GM12878 (cell line): ENCODE results near the gene RIPOR3. TPM values are rescaled to one million over a fixed set of nuclear protein-coding genes. Genes with fewer than 3 reads are reported as not detected.
A peak's percentile ranks its signal among the peaks of the same experiment; 100 is the strongest.

Experiments
- ATAC-seq: fragments of 200-7000 bp; cut with Tn5 transposase; 3 replicates; pipeline ENCODE4 v1.9.1; 2020; ENCODE audit warnings: mild to moderate bottlenecking, moderate library complexity
- BruUV-seq: library from RNA; stranded (reverse); fragments of 400-500 nt; replicated peaks from 2 replicates; lab custom pipeline; 2021; lab: Mats Ljungman, UMichigan
- CTCF ChIA-PET: fragments of 300-600 bp; sonication (Branson Sonifier 250); formaldehyde crosslinking; extraction: SDS; loops from one replicate; lab custom pipeline; 2021; ENCODE audit warnings: inconsistent platforms; lab: Yijun Ruan, JAX
- POLR2A ChIA-PET: fragments of 350-600 bp; formaldehyde crosslinking; extraction: SDS; loops from one replicate; lab custom pipeline; 2021; ENCODE audit warnings: inconsistent platforms; lab: Charles Lee
- RAD21 ChIA-PET: fragments of 300-600 bp; sonication (Branson Sonifier 250); formaldehyde crosslinking; loops from one replicate; lab custom pipeline; 2023; ENCODE audit warnings: antibody characterized with exemption; ENCODE audit not compliant: unreplicated experiment; lab: Charles Lee
- SMC1A ChIA-PET: fragments of 300-600 bp; sonication (Branson Sonifier 250); formaldehyde crosslinking; loops from one replicate; lab custom pipeline; 2023; ENCODE audit not compliant: unreplicated experiment, uncharacterized antibody; lab: Charles Lee
- DNase-seq: peaks from one replicate; pipeline ENCODE4 v3.0.0-alpha.2; 2011; ENCODE audit warnings: low read depth, low spot score
- FAIRE-seq: peaks from 3 replicates; lab custom pipeline; 2011; peaks lifted over from hg19 to GRCh38; lab: Jason Lieb, UNC
- H2AFZ ChIP-seq: 2 replicates; pipeline ENCODE4 v1.6.0; 2011; ENCODE audit warnings: low read depth, low read length, control low read depth; ENCODE audit not compliant: control insufficient read depth
- H3K27ac ChIP-seq: 2 replicates; pipeline ENCODE4 v1.5.1; 2011; ENCODE audit warnings: control low read depth; ENCODE audit not compliant: control insufficient read depth, insufficient read depth
- H3K27me3 ChIP-seq, 2 experiments: replicated peaks in 1 of 2; 2 replicates each; pipeline versions ENCODE4 v1.6.0 to v1.6.1; 2011; ENCODE audit warnings: low read length in 1 of 2; ENCODE audit not compliant: control insufficient read depth in 2 of 2, insufficient read depth in 2 of 2
- H3K36me3 ChIP-seq, 2 experiments: 2 replicates each; pipeline ENCODE4 v1.5.1; 2011; ENCODE audit warnings: low read length in 1 of 2; ENCODE audit not compliant: control insufficient read depth in 2 of 2, insufficient read depth in 2 of 2
- H3K4me1 ChIP-seq: 2 replicates; pipeline ENCODE4 v1.6.1; 2011; ENCODE audit warnings: mild to moderate bottlenecking, low read length, moderate library complexity, mixed read lengths; ENCODE audit not compliant: control insufficient read depth, insufficient read depth
- H3K4me2 ChIP-seq: 2 replicates; pipeline ENCODE4 v1.6.0; 2011; ENCODE audit warnings: control low read depth; ENCODE audit not compliant: control insufficient read depth, insufficient read depth
- H3K4me3 ChIP-seq: fragments of 200-600 bp; sonication (generic); 2 replicates; pipeline ENCODE4 v1.5.1; 2016
- H3K79me2 ChIP-seq: 2 replicates; pipeline ENCODE4 v1.6.0; 2011; ENCODE audit warnings: low read length; ENCODE audit not compliant: control insufficient read depth, insufficient read depth
- H3K9ac ChIP-seq: 2 replicates; pipeline ENCODE4 v1.8.0; 2011; ENCODE audit warnings: low read length, control low read depth, mixed read lengths; ENCODE audit not compliant: control insufficient read depth, insufficient read depth
- H3K9me3 ChIP-seq: replicated peaks from 3 replicates; pipeline ENCODE4 v1.5.1; 2011; ENCODE audit warnings: mild to moderate bottlenecking, low read length; ENCODE audit not compliant: control insufficient read depth, insufficient read depth
- H4K20me1 ChIP-seq: 2 replicates; pipeline ENCODE4 v1.6.0; 2011; ENCODE audit not compliant: control insufficient read depth, insufficient read depth
- CTCF ChIP-seq, 3 experiments: IDR thresholded peaks in 2 of 3; conservative IDR thresholded peaks in 1 of 3; 2 replicates each; pipeline ENCODE4 v1.5.1; 2011; ENCODE audit warnings: low read depth in 3 of 3, low read length in 3 of 3, mild to moderate bottlenecking in 3 of 3, control low read depth in 2 of 3, moderate library complexity in 2 of 3, inconsistent platforms in 1 of 3, mixed read lengths in 1 of 3; ENCODE audit not compliant: control insufficient read depth in 2 of 3, insufficient read depth in 1 of 3; ENCODE audit errors: extremely low read depth in 1 of 3
- EZH2 ChIP-seq: IDR thresholded peaks from 2 replicates; pipeline ENCODE4 v1.6.1; 2012; ENCODE audit warnings: low read depth, mild to moderate bottlenecking, control low read depth, inconsistent platforms, low read length, borderline replicate concordance; ENCODE audit not compliant: control insufficient read depth
- IKZF2 ChIP-seq, 2 experiments: fragments of 450-650 bp; IDR thresholded peaks; 2 replicates each; pipeline ENCODE4 v1.6.1; 2017; ENCODE audit warnings: mild to moderate bottlenecking in 2 of 2, moderate library complexity in 2 of 2
- IRF3 ChIP-seq: fragments of 450-650 bp; IDR thresholded peaks from 2 replicates; pipeline ENCODE4 v1.6.1; 2014; ENCODE audit warnings: mild to moderate bottlenecking
- NBN ChIP-seq: fragments of 450-650 bp; IDR thresholded peaks from 2 replicates; pipeline ENCODE4 v1.6.1; 2016
- NFYA ChIP-seq: IDR thresholded peaks from 2 replicates; pipeline ENCODE4 v1.6.1; 2011; ENCODE audit warnings: low read depth, mild to moderate bottlenecking, low read length, improper control_type of control experiment, borderline replicate concordance
- NR2C1 ChIP-seq: fragments of 450-650 bp; IDR thresholded peaks from 2 replicates; pipeline ENCODE4 v1.6.1; 2017; ENCODE audit warnings: antibody characterized with exemption, mild to moderate bottlenecking, moderate library complexity
- POLR2AphosphoS2 ChIP-seq: IDR thresholded peaks from 2 replicates; pipeline ENCODE4 v1.6.1; 2011; ENCODE audit warnings: low read depth, mild to moderate bottlenecking, low read length, improper control_type of control experiment, moderate library complexity
- RAD21 ChIP-seq: IDR thresholded peaks from 2 replicates; pipeline ENCODE4 v1.6.1; 2011; ENCODE audit warnings: mild to moderate bottlenecking, low read depth, low read length, moderate library complexity; ENCODE audit not compliant: insufficient read depth
- RCOR1 ChIP-seq: conservative IDR thresholded peaks from 2 replicates; pipeline ENCODE4 v1.6.1; 2012; ENCODE audit warnings: low read depth, low read length, improper control_type of control experiment
- TBL1XR1 ChIP-seq: IDR thresholded peaks from 2 replicates; pipeline ENCODE4 v1.6.1; 2012; ENCODE audit warnings: low read depth, low read length, improper control_type of control experiment
- ZNF274 ChIP-seq: IDR thresholded peaks from one replicate; pipeline ENCODE4 v1.8.0; 2011; ENCODE audit not compliant: insufficient read length, insufficient read depth
- ZNF384 ChIP-seq: IDR thresholded peaks from 2 replicates; pipeline ENCODE4 v1.6.1; 2012; ENCODE audit warnings: low read depth, mild to moderate bottlenecking, low read length, improper control_type of control experiment, borderline replicate concordance
- ZNF622 ChIP-seq: fragments of 450-650 bp; IDR thresholded peaks from 2 replicates; pipeline ENCODE4 v1.6.1; 2017; ENCODE audit warnings: mild to moderate bottlenecking, inconsistent platforms
- WGBS: methylation state at CpG from one replicate; pipeline ENCODE4 v1.1.6; 2016; ENCODE audit warnings: low lambda C conversion rate; ENCODE audit not compliant: insufficient replicate concordance, insufficient coverage; ENCODE audit errors: missing lambda C conversion rate; 5-methylcytosine and 5-hydroxymethylcytosine counted together
- in situ Hi-C: fragments of 300-500 bp; cut with MboI; formaldehyde crosslinking; loops from 9 replicates; pipeline ENCODE4 v1.14.3; 2018; ENCODE audit warnings: mixed read lengths
- intact Hi-C: fragments of 100-400 bp; cut with micrococcal nuclease; formaldehyde crosslinking; loops from one replicate; pipeline ENCODE4 v1.14.2; 2022; ENCODE audit not compliant: unreplicated experiment
- polyA plus RNA-seq, 11 experiments: library from polyadenylated mRNA; depleted of rRNA in 4 of 11; unstranded in 6 of 11; stranded (reverse) in 5 of 11; fragments of >200 nt; fragmentation: Nextera tagmentation in 4 of 11; fragmentation: Illumina TruSeq in 1 of 11; extraction: Ambion mirVana in 4 of 11; extraction: Trizol in 1 of 11; gene quantifications; 1 replicate in 1 of 11; 2 replicates in 10 of 11; pipeline versions ENCODE4 v1.2.1 to v1.2.3, GENCODE V29; 2011 to 2016; ENCODE audit warnings: inconsistent platforms in 2 of 11, missing spikeins in 2 of 11, low read depth in 1 of 11
- total RNA-seq, 4 experiments: library from RNA; depleted of rRNA in 3 of 4; stranded (reverse); fragments of >200 nt in 3 of 4; fragmentation: Illumina TruSeq in 1 of 4; extraction: Trizol in 1 of 4; gene quantifications; 2 replicates each; pipeline versions ENCODE4 v1.2.1 to v1.2.3, GENCODE V29; 2013 to 2021

RIPOR3 gene
- total and polyA plus RNA-seq, 10 of the 15 experiments (the other 5 are each of a cell fraction or from before 2014, with no cell fraction given) = 0.04 to 0.55 (median 0.12) TPM; not detected in 6

- no peaks in the 10 kb centered on the region for H3K9me3 ChIP-seq
- H3K79me2 ChIP-seq = no peaks in the 10 kb centered on the region
- H3K27me3 ChIP-seq = no peaks in the 10 kb centered on the region; a peak in 1 of 4 replicates
- DNase-seq = no peak
- H3K9ac ChIP-seq = no peak overlapping the region
- no peaks in the 10 kb centered on the region for H3K36me3 ChIP-seq
- no TSS peak for BruUV-seq
- no peak overlapping the region for H3K4me2 ChIP-seq
- CTCF ChIA-PET = no interaction called here
- no peaks in the 10 kb centered on the region for H4K20me1 ChIP-seq
- H3K4me3 ChIP-seq = no peak overlapping the region
- no peak overlapping the region for H2AFZ ChIP-seq
- H3K27ac ChIP-seq = no peak overlapping the region
- in situ Hi-C loops (no loop called here), intact Hi-C loops (no loop called here)
- peak; percentile 39; the same call in 2 of the 3 replicates for ATAC-seq
- POLR2A ChIA-PET = no interaction called here
- no peaks in the 10 kb centered on the region for H3K4me1 ChIP-seq
- RAD21 ChIA-PET = no interaction called here
- SMC1A ChIA-PET = no interaction called here
- TF ChIP-seq CTCF (IDR thresholded peaks at IDR 0.05 in 2 of 3, conservative IDR thresholded peaks at IDR 0.05 in 1 of 3; ENCODE audit: control insufficient read depth in 2 of 3, extremely low read depth in 1 of 3, insufficient read depth in 1 of 3, low read depth in 3 of 3, low read length in 3 of 3) = peak in 1 of 3 experiments; percentile 21; a peak in 2 of 6 replicates
- TF ChIP-seq NBN = no peak
- 20% methylated on average over 4 of the region's 4 CpGs for WGBS
- no peak for FAIRE-seq
These were observed 81.1 kb downstream of the RIPOR3 start for GRCh38 chr20:50610212-50610718.

- H2AFZ ChIP-seq = no peak overlapping the region
- no peak overlapping the region for H3K4me3 ChIP-seq
- no peaks in the 10 kb centered on the region; a peak in 1 of 4 replicates for H3K27me3 ChIP-seq
- no peak for FAIRE-seq
- ATAC-seq = no peak
- CTCF ChIA-PET = no interaction called here
- BruUV-seq = no TSS peak
- H3K4me2 ChIP-seq = no peak overlapping the region
- H3K27ac ChIP-seq = no peak overlapping the region
- H3K9ac ChIP-seq = no peak overlapping the region
- no peaks in the 10 kb centered on the region for H3K4me1 ChIP-seq
- no peak for DNase-seq
- POLR2A ChIA-PET = no interaction called here
- intact Hi-C loops = no loop called here
- no peak for TF ChIP-seq NFYA
- TF ChIP-seq NR2C1 = no peak
- TF ChIP-seq TBL1XR1 = no peak
- no peak for TF ChIP-seq ZNF274
- no peak for TF ChIP-seq RCOR1
- TF ChIP-seq ZNF384 = no peak
- no peak for TF ChIP-seq ZNF622
- no peak for TF ChIP-seq IRF3
- TF ChIP-seq RAD21 = no peak
- TF ChIP-seq POLR2AphosphoS2 = no peak
- TF ChIP-seq EZH2 = no peak
- no peak for TF ChIP-seq IKZF2 (IDR thresholded peaks at IDR 0.05)
- TF ChIP-seq, all 136 proteins: peak for 0
- H3K36me3 ChIP-seq = no peaks in the 10 kb centered on the region
- H3K9me3 ChIP-seq = no peaks in the 10 kb centered on the region
- in situ Hi-C loops = no loop called here
- ChIA-PET SMC1A (no interaction called here), RAD21 (no interaction called here)
- H3K79me2 ChIP-seq = no peaks in the 10 kb centered on the region
- no peaks in the 10 kb centered on the region for H4K20me1 ChIP-seq
- 63% methylated on average over 28 of the region's 28 CpGs for WGBS
These were observed 81.8 kb downstream of the RIPOR3 start for GRCh38 chr20:50609438-50609989.
